Measurements from ENCODE around the gene DPP4. TPM values are rescaled to one million over a fixed set of nuclear protein-coding genes. Genes with fewer than 3 reads are reported as not detected.

Gene DPP4
- total and polyA plus RNA-seq, 2 of the 13 experiments (the other 11 are each of a cell fraction or from before 2014, with no cell fraction given), result 39.4 to 109 TPM

DNA sequence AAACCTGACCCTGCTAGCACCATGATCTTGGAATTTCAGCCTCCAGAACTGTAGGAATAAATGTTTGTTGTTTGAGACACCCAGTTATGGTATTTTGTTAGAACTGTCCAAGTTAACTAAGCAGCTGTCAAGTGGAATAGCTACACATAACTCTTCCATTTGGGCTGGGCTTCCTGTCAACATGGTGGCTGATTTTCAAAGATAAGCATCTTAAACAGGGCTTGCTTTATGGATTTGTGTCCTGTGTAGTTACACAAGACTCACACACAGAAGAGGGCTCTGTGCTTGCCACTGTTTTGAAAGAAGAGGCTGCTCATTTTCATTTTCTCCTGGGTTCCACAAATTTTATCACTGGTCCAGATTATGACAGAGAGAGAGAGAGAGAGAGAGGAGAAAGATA, 42.3 kb upstream of the DPP4 start (continued):
- TF ChIP-seq, protein P1, sequence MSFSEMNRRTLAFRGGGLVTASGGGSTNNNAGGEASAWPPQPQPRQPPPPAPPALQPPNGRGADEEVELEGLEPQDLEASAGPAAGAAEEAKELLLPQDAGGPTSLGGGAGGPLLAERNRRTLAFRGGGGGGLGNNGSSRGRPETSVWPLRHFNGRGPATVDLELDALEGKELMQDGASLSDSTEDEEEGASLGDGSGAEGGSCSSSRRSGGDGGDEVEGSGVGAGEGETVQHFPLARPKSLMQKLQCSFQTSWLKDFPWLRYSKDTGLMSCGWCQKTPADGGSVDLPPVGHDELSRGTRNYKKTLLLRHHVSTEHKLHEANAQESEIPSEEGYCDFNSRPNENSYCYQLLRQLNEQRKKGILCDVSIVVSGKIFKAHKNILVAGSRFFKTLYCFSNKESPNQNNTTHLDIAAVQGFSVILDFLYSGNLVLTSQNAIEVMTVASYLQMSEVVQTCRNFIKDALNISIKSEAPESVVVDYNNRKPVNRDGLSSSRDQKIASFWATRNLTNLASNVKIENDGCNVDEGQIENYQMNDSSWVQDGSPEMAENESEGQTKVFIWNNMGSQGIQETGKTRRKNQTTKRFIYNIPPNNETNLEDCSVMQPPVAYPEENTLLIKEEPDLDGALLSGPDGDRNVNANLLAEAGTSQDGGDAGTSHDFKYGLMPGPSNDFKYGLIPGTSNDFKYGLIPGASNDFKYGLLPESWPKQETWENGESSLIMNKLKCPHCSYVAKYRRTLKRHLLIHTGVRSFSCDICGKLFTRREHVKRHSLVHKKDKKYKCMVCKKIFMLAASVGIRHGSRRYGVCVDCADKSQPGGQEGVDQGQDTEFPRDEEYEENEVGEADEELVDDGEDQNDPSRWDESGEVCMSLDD (CRISPR knock-in tag; IDR thresholded peaks at IDR 0.05; ENCODE audit: borderline replicate concordance), result no peak
- TF ChIP-seq GATAD1 (CRISPR knock-in tag; IDR thresholded peaks at IDR 0.05) (0 out of 2 replicates have a peak, but pooled peaks have one; percentile 13), ETV5 (CRISPR knock-in tag; IDR thresholded peaks at IDR 0.05; ENCODE audit: borderline replicate concordance) (peak; percentile 45; the same call in 1 of the 2 replicates), ZNF20 (CRISPR knock-in tag; IDR thresholded peaks at IDR 0.05) (no peak), ZNF550 (CRISPR knock-in tag; IDR thresholded peaks at IDR 0.05; ENCODE audit: borderline replicate concordance) (no peak), ZSCAN21 (CRISPR knock-in tag; IDR thresholded peaks at IDR 0.05; ENCODE audit: borderline replicate concordance) (no peak), SRSF4 (IDR thresholded peaks at IDR 0.05; ENCODE audit: low read depth, low read length, poor library complexity, severe bottlenecking) (no peak), MAFK (conservative IDR thresholded peaks at IDR 0.05 in 1 of 2, IDR thresholded peaks at IDR 0.05 in 1 of 2; ENCODE audit: low read length in 2 of 2) (no peak), SOX13 (IDR thresholded peaks at IDR 0.05) (no peak), SOX13 (CRISPR knock-in tag; conservative IDR thresholded peaks at IDR 0.05 in 1 of 2, IDR thresholded peaks at IDR 0.05 in 1 of 2) (peak in 1 of 2 experiments; percentile 61; a peak in 1 of 4 replicates), ZKSCAN1 (IDR thresholded peaks at IDR 0.05; ENCODE audit: low read length) (no peak), ZFP1 (CRISPR knock-in tag; IDR thresholded peaks at IDR 0.05) (no peak)
- TF ChIP-seq, protein P2, sequence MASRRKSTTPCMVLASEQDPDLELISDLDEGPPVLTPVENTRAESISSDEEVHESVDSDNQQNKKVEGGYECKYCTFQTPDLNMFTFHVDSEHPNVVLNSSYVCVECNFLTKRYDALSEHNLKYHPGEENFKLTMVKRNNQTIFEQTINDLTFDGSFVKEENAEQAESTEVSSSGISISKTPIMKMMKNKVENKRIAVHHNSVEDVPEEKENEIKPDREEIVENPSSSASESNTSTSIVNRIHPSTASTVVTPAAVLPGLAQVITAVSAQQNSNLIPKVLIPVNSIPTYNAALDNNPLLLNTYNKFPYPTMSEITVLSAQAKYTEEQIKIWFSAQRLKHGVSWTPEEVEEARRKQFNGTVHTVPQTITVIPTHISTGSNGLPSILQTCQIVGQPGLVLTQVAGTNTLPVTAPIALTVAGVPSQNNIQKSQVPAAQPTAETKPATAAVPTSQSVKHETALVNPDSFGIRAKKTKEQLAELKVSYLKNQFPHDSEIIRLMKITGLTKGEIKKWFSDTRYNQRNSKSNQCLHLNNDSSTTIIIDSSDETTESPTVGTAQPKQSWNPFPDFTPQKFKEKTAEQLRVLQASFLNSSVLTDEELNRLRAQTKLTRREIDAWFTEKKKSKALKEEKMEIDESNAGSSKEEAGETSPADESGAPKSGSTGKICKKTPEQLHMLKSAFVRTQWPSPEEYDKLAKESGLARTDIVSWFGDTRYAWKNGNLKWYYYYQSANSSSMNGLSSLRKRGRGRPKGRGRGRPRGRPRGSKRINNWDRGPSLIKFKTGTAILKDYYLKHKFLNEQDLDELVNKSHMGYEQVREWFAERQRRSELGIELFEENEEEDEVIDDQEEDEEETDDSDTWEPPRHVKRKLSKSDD (CRISPR knock-in tag; IDR thresholded peaks at IDR 0.05; ENCODE audit: low read depth), result no peak
- TF ChIP-seq, protein P3, sequence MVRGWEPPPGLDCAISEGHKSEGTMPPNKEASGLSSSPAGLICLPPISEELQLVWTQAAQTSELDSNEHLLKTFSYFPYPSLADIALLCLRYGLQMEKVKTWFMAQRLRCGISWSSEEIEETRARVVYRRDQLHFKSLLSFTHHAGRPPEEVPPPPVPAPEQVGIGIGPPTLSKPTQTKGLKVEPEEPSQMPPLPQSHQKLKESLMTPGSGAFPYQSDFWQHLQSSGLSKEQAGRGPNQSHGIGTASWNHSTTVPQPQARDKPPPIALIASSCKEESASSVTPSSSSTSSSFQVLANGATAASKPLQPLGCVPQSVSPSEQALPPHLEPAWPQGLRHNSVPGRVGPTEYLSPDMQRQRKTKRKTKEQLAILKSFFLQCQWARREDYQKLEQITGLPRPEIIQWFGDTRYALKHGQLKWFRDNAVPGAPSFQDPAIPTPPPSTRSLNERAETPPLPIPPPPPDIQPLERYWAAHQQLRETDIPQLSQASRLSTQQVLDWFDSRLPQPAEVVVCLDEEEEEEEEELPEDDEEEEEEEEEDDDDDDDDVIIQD (CRISPR knock-in tag; IDR thresholded peaks at IDR 0.05; ENCODE audit: low read depth), result peak; percentile 38; the same call in 1 of the 2 replicates
- TF ChIP-seq, protein P4, sequence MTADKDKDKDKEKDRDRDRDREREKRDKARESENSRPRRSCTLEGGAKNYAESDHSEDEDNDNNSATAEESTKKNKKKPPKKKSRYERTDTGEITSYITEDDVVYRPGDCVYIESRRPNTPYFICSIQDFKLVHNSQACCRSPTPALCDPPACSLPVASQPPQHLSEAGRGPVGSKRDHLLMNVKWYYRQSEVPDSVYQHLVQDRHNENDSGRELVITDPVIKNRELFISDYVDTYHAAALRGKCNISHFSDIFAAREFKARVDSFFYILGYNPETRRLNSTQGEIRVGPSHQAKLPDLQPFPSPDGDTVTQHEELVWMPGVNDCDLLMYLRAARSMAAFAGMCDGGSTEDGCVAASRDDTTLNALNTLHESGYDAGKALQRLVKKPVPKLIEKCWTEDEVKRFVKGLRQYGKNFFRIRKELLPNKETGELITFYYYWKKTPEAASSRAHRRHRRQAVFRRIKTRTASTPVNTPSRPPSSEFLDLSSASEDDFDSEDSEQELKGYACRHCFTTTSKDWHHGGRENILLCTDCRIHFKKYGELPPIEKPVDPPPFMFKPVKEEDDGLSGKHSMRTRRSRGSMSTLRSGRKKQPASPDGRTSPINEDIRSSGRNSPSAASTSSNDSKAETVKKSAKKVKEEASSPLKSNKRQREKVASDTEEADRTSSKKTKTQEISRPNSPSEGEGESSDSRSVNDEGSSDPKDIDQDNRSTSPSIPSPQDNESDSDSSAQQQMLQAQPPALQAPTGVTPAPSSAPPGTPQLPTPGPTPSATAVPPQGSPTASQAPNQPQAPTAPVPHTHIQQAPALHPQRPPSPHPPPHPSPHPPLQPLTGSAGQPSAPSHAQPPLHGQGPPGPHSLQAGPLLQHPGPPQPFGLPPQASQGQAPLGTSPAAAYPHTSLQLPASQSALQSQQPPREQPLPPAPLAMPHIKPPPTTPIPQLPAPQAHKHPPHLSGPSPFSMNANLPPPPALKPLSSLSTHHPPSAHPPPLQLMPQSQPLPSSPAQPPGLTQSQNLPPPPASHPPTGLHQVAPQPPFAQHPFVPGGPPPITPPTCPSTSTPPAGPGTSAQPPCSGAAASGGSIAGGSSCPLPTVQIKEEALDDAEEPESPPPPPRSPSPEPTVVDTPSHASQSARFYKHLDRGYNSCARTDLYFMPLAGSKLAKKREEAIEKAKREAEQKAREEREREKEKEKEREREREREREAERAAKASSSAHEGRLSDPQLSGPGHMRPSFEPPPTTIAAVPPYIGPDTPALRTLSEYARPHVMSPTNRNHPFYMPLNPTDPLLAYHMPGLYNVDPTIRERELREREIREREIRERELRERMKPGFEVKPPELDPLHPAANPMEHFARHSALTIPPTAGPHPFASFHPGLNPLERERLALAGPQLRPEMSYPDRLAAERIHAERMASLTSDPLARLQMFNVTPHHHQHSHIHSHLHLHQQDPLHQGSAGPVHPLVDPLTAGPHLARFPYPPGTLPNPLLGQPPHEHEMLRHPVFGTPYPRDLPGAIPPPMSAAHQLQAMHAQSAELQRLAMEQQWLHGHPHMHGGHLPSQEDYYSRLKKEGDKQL (CRISPR knock-in tag; IDR thresholded peaks at IDR 0.05; ENCODE audit: low read depth), result peak; percentile 13; the same call in 1 of the 2 replicates
